ENCODE measurements around the gene TRERF1. TPM values are rescaled to one million over a fixed set of nuclear protein-coding genes. Genes with fewer than 3 reads are reported as not detected.

TRERF1 gene
- total and polyA plus RNA-seq, 2 of the 4 experiments (the other 2 are of a cell fraction), result 6.3 to 9.9 TPM

- H2BK20ac ChIP-seq (ENCODE audit: low read depth, low read length), result no peak overlapping the region
- H2BK15ac ChIP-seq (ENCODE audit: low read depth, low read length), result no peak overlapping the region
- ChIA-PET POLR2A (ENCODE audit: unreplicated experiment) (no interaction called here), CTCF (no interaction called here)
- peak overlapping the region; percentile 31; the same call in 1 of the 2 replicates for H3K23ac ChIP-seq (ENCODE audit: low read depth, low read length)
- H2AFZ ChIP-seq (replicated peaks; ENCODE audit: low read length, poor library complexity), result no peak overlapping the region
- 0 out of 2 replicates have a peak overlapping the region, but pooled peaks have one; percentile 21 for H3K14ac ChIP-seq (replicated peaks; ENCODE audit: low read depth, low read length)
- no peak overlapping the region for H4K8ac ChIP-seq (ENCODE audit: low read depth in 2 of 2, low read length in 2 of 2)
- no peak overlapping the region for H3K9ac ChIP-seq (ENCODE audit: low read depth, low read length)
- H3K4me1 ChIP-seq (ENCODE audit: control insufficient read depth, insufficient read depth, low read length), result peaks cover 11% of the 10 kb centered on the region
- H3K36me3 ChIP-seq (ENCODE audit: control insufficient read depth, insufficient read depth, low read length), result no peaks in the 10 kb centered on the region; the same call in 1 of the 2 replicates
- no peak for TF ChIP-seq FOS (IDR thresholded peaks at IDR 0.05; ENCODE audit: low read depth, low read length)
- TF ChIP-seq NFE2L2 (IDR thresholded peaks at IDR 0.05; ENCODE audit: low read depth, low read length), result no peak
- no peak for TF ChIP-seq BHLHE40 (IDR thresholded peaks at IDR 0.05; ENCODE audit: low read depth, low read length)
- TF ChIP-seq, protein P1, sequence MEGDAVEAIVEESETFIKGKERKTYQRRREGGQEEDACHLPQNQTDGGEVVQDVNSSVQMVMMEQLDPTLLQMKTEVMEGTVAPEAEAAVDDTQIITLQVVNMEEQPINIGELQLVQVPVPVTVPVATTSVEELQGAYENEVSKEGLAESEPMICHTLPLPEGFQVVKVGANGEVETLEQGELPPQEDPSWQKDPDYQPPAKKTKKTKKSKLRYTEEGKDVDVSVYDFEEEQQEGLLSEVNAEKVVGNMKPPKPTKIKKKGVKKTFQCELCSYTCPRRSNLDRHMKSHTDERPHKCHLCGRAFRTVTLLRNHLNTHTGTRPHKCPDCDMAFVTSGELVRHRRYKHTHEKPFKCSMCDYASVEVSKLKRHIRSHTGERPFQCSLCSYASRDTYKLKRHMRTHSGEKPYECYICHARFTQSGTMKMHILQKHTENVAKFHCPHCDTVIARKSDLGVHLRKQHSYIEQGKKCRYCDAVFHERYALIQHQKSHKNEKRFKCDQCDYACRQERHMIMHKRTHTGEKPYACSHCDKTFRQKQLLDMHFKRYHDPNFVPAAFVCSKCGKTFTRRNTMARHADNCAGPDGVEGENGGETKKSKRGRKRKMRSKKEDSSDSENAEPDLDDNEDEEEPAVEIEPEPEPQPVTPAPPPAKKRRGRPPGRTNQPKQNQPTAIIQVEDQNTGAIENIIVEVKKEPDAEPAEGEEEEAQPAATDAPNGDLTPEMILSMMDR (conservative IDR thresholded peaks at IDR 0.05; ENCODE audit: low read depth, low read length), result no peak
- TF ChIP-seq MXI1 (IDR thresholded peaks at IDR 0.05; ENCODE audit: borderline replicate concordance, low read depth, low read length), result no peak
- TF ChIP-seq, protein P2, sequence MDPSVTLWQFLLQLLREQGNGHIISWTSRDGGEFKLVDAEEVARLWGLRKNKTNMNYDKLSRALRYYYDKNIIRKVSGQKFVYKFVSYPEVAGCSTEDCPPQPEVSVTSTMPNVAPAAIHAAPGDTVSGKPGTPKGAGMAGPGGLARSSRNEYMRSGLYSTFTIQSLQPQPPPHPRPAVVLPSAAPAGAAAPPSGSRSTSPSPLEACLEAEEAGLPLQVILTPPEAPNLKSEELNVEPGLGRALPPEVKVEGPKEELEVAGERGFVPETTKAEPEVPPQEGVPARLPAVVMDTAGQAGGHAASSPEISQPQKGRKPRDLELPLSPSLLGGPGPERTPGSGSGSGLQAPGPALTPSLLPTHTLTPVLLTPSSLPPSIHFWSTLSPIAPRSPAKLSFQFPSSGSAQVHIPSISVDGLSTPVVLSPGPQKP (IDR thresholded peaks at IDR 0.05; ENCODE audit: borderline replicate concordance, low read depth, low read length), result no peak
- TF ChIP-seq, protein P3, sequence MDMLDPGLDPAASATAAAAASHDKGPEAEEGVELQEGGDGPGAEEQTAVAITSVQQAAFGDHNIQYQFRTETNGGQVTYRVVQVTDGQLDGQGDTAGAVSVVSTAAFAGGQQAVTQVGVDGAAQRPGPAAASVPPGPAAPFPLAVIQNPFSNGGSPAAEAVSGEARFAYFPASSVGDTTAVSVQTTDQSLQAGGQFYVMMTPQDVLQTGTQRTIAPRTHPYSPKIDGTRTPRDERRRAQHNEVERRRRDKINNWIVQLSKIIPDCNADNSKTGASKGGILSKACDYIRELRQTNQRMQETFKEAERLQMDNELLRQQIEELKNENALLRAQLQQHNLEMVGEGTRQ (IDR thresholded peaks at IDR 0.05; ENCODE audit: low read depth, low read length), result no peak
- TF ChIP-seq CEBPB (IDR thresholded peaks at IDR 0.05; ENCODE audit: low read depth, low read length), result no peak
- no peak for TF ChIP-seq RAD21 (IDR thresholded peaks at IDR 0.05; ENCODE audit: low read length)
- TF ChIP-seq CHD1 (IDR thresholded peaks at IDR 0.05; ENCODE audit: low read depth, low read length), result no peak
- TF ChIP-seq POLR2A (IDR thresholded peaks at IDR 0.05; ENCODE audit: low read depth, low read length), result no peak
- WGBS, 2 experiments (ENCODE audit: extremely low coverage in 2 of 2, insufficient read length in 1 of 2), result 83% methylated on average over 1 of the region's 5 CpGs; no CpG with 5 or more reads in 1 of the 2 experiments
- no peak for DNase-seq
- no peak overlapping the region for H4K5ac ChIP-seq (ENCODE audit: low read depth, low read length)
- no peak overlapping the region for H2AK9ac ChIP-seq (replicated peaks; ENCODE audit: low read depth, low read length, poor library complexity)
- in situ Hi-C loops (cut with MboI; ENCODE audit: low sequenced_read_pairs), result no loop called here
- H3K56ac ChIP-seq (ENCODE audit: extremely low read depth, insufficient read depth, low read length), result no peak overlapping the region
- H2BK5ac ChIP-seq (ENCODE audit: low read depth, low read length, poor library complexity, severe bottlenecking), result no peak overlapping the region
- H3K79me1 ChIP-seq (ENCODE audit: low read depth in 1 of 2, low read length in 2 of 2), result peaks cover 37 to 76% of the 10 kb centered on the region in 2 experiments
- H3K27ac ChIP-seq (ENCODE audit: insufficient read depth, low read length), result no peak overlapping the region
- peaks cover 38% of the 10 kb centered on the region for H4K20me1 ChIP-seq (ENCODE audit: insufficient read depth, low read length)
- ATAC-seq (ENCODE audit: low read depth), result no peak
- H2BK120ac ChIP-seq (ENCODE audit: low read depth, low read length), result no peak overlapping the region
- dilution Hi-C loops (cut with HindIII; ENCODE audit: low sequenced_read_pairs, unreplicated experiment), result no loop called here
- no peak overlapping the region for H2AK5ac ChIP-seq (ENCODE audit: low read depth, low read length)
- H3K18ac ChIP-seq (ENCODE audit: low read depth, low read length), result no peak overlapping the region
- BruUV-seq (replicated peaks), result no TSS peak
- no peak overlapping the region for H3K4me2 ChIP-seq (ENCODE audit: low read depth, low read length)
- peaks cover 25% of the 10 kb centered on the region for H3K9me1 ChIP-seq (ENCODE audit: insufficient read depth, low read length)
- intact Hi-C loops (cut with micrococcal nuclease), result no loop called here
- no peaks in the 10 kb centered on the region for H3K9me3 ChIP-seq (ENCODE audit: control insufficient read depth, insufficient read depth, low read length)
- no peaks in the 10 kb centered on the region for H3K27me3 ChIP-seq (ENCODE audit: control insufficient read depth, insufficient read depth, low read length)
- H3K4me3 ChIP-seq (ENCODE audit: insufficient read depth, low read depth, low read length), result no peak overlapping the region
- H3K4ac ChIP-seq (ENCODE audit: low read depth, low read length), result no peak overlapping the region
- H4K91ac ChIP-seq (ENCODE audit: insufficient read depth, low read depth, low read length), result no peak overlapping the region
Measured at GRCh38 chr6:42417641-42418112, 34.0 kb downstream of the TRERF1 start.

All from IMR-90 (cell line).